ENCODE measurements around the gene MICAL3.
"Not testable (repeated sequence)": the region's sequence is repeated elsewhere in the genome, so short reads cannot be mapped to it uniquely, and the experiment has no call there.

MICAL3 gene

GRCh38 chr22:17952273-17952801 is 72.0 kb downstream of the MICAL3 start:
- no peak for DNase-seq (ENCODE audit: low spot score)

- no peak for DNase-seq (ENCODE audit: low spot score)
These were observed 73.0 kb downstream of the MICAL3 start for GRCh38 chr22:17951315-17951714.

GRCh38 chr22:17950651-17951214 is 73.6 kb downstream of the MICAL3 start:
- DNase-seq (ENCODE audit: low spot score), result no peak

GRCh38 chr22:17949642-17950473 is 74.5 kb downstream of the MICAL3 start:
- no peak for DNase-seq (ENCODE audit: low spot score)

- DNase-seq (ENCODE audit: low spot score), result no peak
These were observed 76.3 kb downstream of the MICAL3 start for GRCh38 chr22:17948101-17948500.

- no peak for DNase-seq (ENCODE audit: low spot score)
These were observed 77.5 kb downstream of the MICAL3 start for GRCh38 chr22:17946662-17947367.

- DNase-seq (ENCODE audit: low spot score), result no peak
These were observed 78.3 kb downstream of the MICAL3 start for GRCh38 chr22:17945888-17946648.

GRCh38 chr22:17945156-17945887 is 79.0 kb downstream of the MICAL3 start:
- DNase-seq (ENCODE audit: low spot score), result no peak

GRCh38 chr22:17944256-17944655 is 80.1 kb downstream of the MICAL3 start:
- no peak for DNase-seq (ENCODE audit: low spot score)

- DNase-seq (ENCODE audit: low spot score), result no peak
These were observed 80.7 kb downstream of the MICAL3 start for GRCh38 chr22:17943533-17944249.

GRCh38 chr22:17942721-17943120 is 81.6 kb downstream of the MICAL3 start:
- DNase-seq (ENCODE audit: low spot score), result no peak

GRCh38 chr22:17941471-17942406 is 82.6 kb downstream of the MICAL3 start:
- no peak for DNase-seq (ENCODE audit: low spot score)

GRCh38 chr22:17939579-17939978 is 84.8 kb downstream of the MICAL3 start:
- no peak for DNase-seq (ENCODE audit: low spot score)

- DNase-seq (ENCODE audit: low spot score), result no peak
These were observed 85.3 kb downstream of the MICAL3 start for GRCh38 chr22:17939011-17939410.

- no peak for DNase-seq (ENCODE audit: low spot score)
These were observed 85.9 kb downstream of the MICAL3 start for GRCh38 chr22:17938484-17938924.

GRCh38 chr22:17932457-17932856 is 91.9 kb downstream of the MICAL3 start:
- DNase-seq (ENCODE audit: low spot score), result not testable (repeated sequence)

- DNase-seq (ENCODE audit: low spot score), result peak; percentile 59
These were observed 92.9 kb downstream of the MICAL3 start for GRCh38 chr22:17931400-17931825.

GRCh38 chr22:17930455-17931313 is 93.7 kb downstream of the MICAL3 start:
- DNase-seq (ENCODE audit: low spot score), result no peak
